HG02870 (cell line): Measurements from ENCODE around the gene NAT8L.

Source experiments
- ATAC-seq: cut with Tn5 transposase; IDR thresholded peaks from one replicate; pipeline ENCODE4 v1.9.1; 2021; ENCODE audit warnings: mild to moderate bottlenecking, moderate library complexity; ENCODE audit not compliant: unreplicated experiment

NAT8L gene

GRCh38 chr4:2063557-2064275, 4.6 kb downstream of the NAT8L start:
- ATAC-seq: no peak

- no peak for ATAC-seq
Measured at GRCh38 chr4:2064276-2064991, 5.3 kb downstream of the NAT8L start.

GRCh38 chr4:2065106-2065930, 6.2 kb downstream of the NAT8L start:
- no peak for ATAC-seq

- no peak for ATAC-seq
Measured at GRCh38 chr4:2066011-2066551, 7.0 kb downstream of the NAT8L start.

- ATAC-seq: no peak
Measured at GRCh38 chr4:2066571-2067445, 7.7 kb downstream of the NAT8L start.

GRCh38 chr4:2067446-2068197, 8.5 kb downstream of the NAT8L start:
- no peak for ATAC-seq

GRCh38 chr4:2068198-2068470, 9.0 kb downstream of the NAT8L start:
- no peak for ATAC-seq

GRCh38 chr4:2068566-2068965, 9.4 kb downstream of the NAT8L start:
- ATAC-seq: no peak

- no peak for ATAC-seq
Measured at GRCh38 chr4:2069161-2069971, 10.2 kb downstream of the NAT8L start.

GRCh38 chr4:2069986-2070385, 10.9 kb downstream of the NAT8L start:
- ATAC-seq: no peak

GRCh38 chr4:2070421-2071251, 11.5 kb downstream of the NAT8L start:
- no peak for ATAC-seq

GRCh38 chr4:2071252-2071911, 12.3 kb downstream of the NAT8L start:
- ATAC-seq: no peak

- no peak for ATAC-seq
Measured at GRCh38 chr4:2071912-2072867, 13.1 kb downstream of the NAT8L start.

- no peak for ATAC-seq
Measured at GRCh38 chr4:2072971-2073807, 14.1 kb downstream of the NAT8L start.

GRCh38 chr4:2073808-2074481, 14.8 kb downstream of the NAT8L start:
- ATAC-seq: no peak
